Measurements from ENCODE around the gene NCAM2.
"Not testable (repeated sequence)": the region's sequence is repeated elsewhere in the genome, so short reads cannot be mapped to it uniquely, and the experiment has no call there.

Gene NCAM2

GRCh38 chr21:21394064-21394463 is 395.9 kb downstream of the NCAM2 start:
- intact Hi-C loops (cut with DNase I): no loop called here
- DNase-seq: no peak

GRCh38 chr21:21396424-21396823 is 398.2 kb downstream of the NCAM2 start:
- intact Hi-C loops (cut with DNase I): no loop called here
- peak in 1 of 10 donors; percentile 77 for DNase-seq

- DNase-seq: no peak
- intact Hi-C loops (cut with DNase I): no loop called here
Measured at GRCh38 chr21:21397464-21397863, 399.3 kb downstream of the NCAM2 start.

GRCh38 chr21:21401444-21401843 is 403.2 kb downstream of the NCAM2 start:
- intact Hi-C loops (cut with DNase I): no loop called here
- DNase-seq: no peak

- intact Hi-C loops (cut with DNase I); DNase-seq: not testable (repeated sequence)
Measured at GRCh38 chr21:21402187-21402586, 404.0 kb downstream of the NCAM2 start.

- DNase-seq; intact Hi-C loops (cut with DNase I): not testable (repeated sequence)
Measured at GRCh38 chr21:21404261-21404660, 406.1 kb downstream of the NCAM2 start.

- DNase-seq: no peak
- intact Hi-C loops (cut with DNase I): no loop called here
Measured at GRCh38 chr21:21406921-21407320, 408.7 kb downstream of the NCAM2 start.

GRCh38 chr21:21412096-21412495 is 413.9 kb downstream of the NCAM2 start:
- intact Hi-C loops (cut with DNase I): no loop called here

GRCh38 chr21:21415741-21416140 is 417.5 kb downstream of the NCAM2 start:
- DNase-seq: no peak
- intact Hi-C loops (cut with DNase I): no loop called here

More at GRCh38 chr21:21412096-21412495, 413.9 kb downstream of the NCAM2 start:
- DNase-seq: no peak

GRCh38 chr21:21434944-21435343 is 436.7 kb downstream of the NCAM2 start:
- intact Hi-C loops (cut with DNase I): no loop called here
- no peak for DNase-seq

GRCh38 chr21:21436012-21436534 is 437.9 kb downstream of the NCAM2 start:
- DNase-seq: no peak

GRCh38 chr21:21439761-21440160 is 441.6 kb downstream of the NCAM2 start:
- no peak for DNase-seq
- intact Hi-C loops (cut with DNase I): no loop called here

More at GRCh38 chr21:21436012-21436534, 437.9 kb downstream of the NCAM2 start:
- intact Hi-C loops (cut with DNase I): no loop called here

- intact Hi-C loops (cut with DNase I): no loop called here
- peak in 1 of 10 donors; percentile 61 for DNase-seq
Measured at GRCh38 chr21:21457077-21457476, 458.9 kb downstream of the NCAM2 start.

- peak in 2 of 10 donors; percentile 40 to 62 for DNase-seq
- intact Hi-C loops (cut with DNase I): no loop called here
Measured at GRCh38 chr21:21458124-21458631, 460.0 kb downstream of the NCAM2 start.

- intact Hi-C loops (cut with DNase I): no loop called here
- no peak for DNase-seq
Measured at GRCh38 chr21:21460979-21461378, 462.8 kb downstream of the NCAM2 start.

- DNase-seq: no peak
- intact Hi-C loops (cut with DNase I): no loop called here
Measured at GRCh38 chr21:21463456-21463855, 465.2 kb downstream of the NCAM2 start.

- intact Hi-C loops (cut with DNase I): no loop called here
- DNase-seq: no peak
Measured at GRCh38 chr21:21464684-21465083, 466.5 kb downstream of the NCAM2 start.

GRCh38 chr21:21466752-21467151 is 468.5 kb downstream of the NCAM2 start:
- DNase-seq: no peak
- intact Hi-C loops (cut with DNase I): no loop called here

GRCh38 chr21:21468003-21468402 is 469.8 kb downstream of the NCAM2 start:
- no peak for DNase-seq
- intact Hi-C loops (cut with DNase I): no loop called here

GRCh38 chr21:21481239-21481638 is 483.0 kb downstream of the NCAM2 start:
- intact Hi-C loops (cut with DNase I): no loop called here
- no peak for DNase-seq

GRCh38 chr21:21508859-21509258 is 510.6 kb downstream of the NCAM2 start:
- intact Hi-C loops (cut with DNase I): no loop called here
- DNase-seq: no peak

GRCh38 chr21:21530680-21531079 is 532.5 kb downstream of the NCAM2 start:
- intact Hi-C loops (cut with DNase I): no loop called here
- no peak for DNase-seq

All from posterior cingulate gyrus (tissue), 11 donors.